Anterior cingulate cortex (tissue), 58 donors: ENCODE data around the gene NRF1.
"Not testable (repeated sequence)": the region's sequence is repeated elsewhere in the genome, so short reads cannot be mapped to it uniquely, and the experiment has no call there.

Source experiments
- DNase-seq, 58 donors: peaks; one replicate each; lab custom pipeline; 2025; lab: John Stamatoyannopoulos, UW

NRF1 gene

DNA sequence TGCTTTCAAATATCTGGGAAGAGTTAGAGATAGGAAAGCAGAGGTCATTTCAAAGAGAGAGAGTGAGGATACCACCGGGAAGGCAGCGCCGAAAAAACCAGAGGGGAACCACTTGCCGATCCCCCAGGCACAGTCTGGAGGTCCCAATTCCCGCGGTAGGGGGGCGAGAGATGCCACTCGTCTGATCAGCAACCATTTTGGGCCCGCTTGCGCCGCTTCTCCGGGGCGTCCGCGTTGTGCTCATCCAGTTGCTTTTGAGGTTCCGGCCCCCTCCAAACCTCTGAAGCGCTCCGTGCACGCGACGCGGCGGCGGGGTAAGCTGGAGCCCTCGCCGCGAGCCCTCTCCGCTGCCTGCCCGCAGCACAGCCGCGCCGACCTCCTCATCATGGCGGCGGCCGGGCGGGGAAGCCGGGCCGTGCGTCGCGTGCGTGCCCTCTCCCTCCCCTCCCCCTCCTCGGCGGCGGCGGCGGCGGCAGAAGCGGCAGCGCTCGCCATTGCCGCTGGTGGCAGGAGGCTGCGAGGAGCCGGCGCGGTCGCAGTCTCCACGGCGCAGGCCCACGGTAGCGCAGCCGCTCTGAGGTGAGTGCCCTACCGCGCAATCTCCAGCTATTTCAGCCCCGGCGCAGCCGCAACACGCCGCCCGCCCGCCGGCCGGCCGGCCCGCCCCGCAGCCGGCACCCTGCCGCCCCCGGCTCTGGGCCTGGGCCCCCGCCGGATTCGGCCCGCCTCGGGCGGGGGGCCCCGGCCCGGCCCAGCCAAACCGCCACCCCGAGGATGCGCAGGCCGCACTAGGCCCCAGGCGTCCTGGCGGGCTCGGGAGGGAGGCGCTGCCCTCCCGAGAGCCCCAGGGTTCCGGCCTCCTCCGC, at the start of gene NRF1:
TSS of gene NRF1 (plus strand) at position 475 of the 866 bp plus-strand sequence. CDS start 45,632 bp downstream, outside the sequence.
- peak; percentile 35 to 90 (median 82) for DNase-seq

DNA sequence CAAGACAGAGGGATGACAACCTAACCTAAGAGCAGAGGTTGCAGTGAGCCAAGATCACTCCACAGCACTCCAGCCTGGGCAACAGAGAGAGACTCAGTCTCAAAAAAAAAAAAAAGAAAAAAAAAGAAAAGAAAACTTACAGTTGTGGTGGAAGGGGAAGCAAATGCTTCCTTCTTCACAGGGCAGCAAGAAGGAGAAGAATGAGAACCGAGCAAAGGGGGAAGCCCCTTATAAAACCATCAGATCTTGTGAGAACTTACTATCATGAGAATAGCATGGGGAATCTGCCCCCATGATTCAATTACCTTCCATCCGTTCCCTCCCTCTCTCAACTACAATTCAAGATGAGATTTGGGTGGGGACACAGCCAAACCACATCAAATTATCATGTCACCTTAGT, 45.2 kb upstream of the NRF1 start:
- DNase-seq: not testable (repeated sequence)

DNA sequence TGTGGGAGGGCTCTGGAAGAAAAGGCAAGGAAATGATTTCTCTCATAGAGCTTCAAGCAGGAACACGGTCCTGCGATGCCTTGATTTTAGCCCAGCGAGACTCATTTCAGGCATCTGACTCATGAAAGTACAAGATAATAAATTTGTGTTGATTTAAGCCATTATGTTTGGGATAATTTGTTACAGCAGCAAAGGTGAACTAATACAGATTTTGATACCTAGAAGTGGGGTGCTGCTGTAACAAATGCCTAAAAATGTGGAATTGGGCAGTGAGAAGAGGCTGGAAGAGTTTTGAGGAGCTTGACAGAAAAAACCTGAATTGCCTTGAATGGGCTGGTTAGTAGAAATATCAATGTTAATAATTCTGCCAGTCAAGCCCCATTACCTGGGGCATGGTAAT, 44.1 kb upstream of the NRF1 start:
- DNase-seq: no peak

DNA sequence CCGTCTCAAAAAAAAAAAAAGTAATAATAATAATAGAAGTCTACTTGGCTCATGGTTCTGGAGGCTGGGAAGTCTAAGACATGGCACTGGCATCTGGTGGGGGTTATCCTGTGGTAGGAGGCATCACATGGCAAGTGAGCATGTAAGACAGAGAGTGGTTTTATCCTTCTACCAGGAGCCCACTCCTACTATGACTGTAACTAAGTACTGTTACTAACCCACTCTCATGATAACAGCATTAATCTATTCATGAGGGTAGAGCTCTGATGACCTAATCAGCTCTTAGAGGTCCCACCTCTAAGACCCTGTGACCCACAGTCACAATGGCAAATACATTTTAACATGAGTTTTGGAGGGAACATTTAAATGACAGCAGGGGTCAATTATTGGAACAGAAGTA, 43.3 kb upstream of the NRF1 start:
- DNase-seq: no peak

DNA sequence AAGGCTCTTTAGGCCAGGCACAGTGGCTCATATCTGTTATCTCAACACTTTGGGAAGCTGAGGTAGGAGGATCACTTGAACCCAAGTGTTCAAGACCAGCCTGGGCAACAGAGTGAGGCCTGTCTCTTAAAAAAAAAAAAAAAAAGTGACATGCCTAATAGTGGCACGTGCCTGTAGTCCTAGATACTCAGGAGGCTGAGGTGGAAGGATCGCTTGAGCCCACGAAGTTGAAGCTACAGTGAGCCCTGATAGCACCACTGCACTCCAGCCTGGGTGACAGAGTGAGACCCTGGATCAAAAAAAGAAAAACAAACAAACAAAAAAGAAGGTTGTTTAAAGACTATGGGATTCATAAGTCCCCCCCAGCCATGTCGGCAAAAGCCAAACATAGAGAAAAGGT, 42.2 kb upstream of the NRF1 start:
- DNase-seq: no peak

DNA sequence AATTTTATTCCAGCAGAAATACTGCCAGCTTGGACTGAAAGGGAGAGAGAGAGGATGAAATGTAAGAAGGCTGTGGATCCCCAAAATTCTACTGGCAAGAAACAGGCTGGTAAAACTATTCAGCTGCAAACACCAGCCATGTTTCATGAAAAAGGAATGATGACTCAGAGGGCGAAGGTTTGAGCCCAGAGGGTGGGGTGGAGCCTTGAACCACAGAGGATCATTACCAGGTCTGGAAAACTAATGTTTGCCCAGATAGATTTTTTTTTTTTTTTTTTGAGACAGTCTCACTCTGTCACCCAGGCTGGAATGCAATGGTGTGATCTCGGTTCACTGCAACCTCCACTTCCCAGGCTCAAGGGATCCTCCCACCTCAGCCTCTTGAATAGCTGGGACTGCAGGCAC, 41.7 kb upstream of the NRF1 start:
- DNase-seq: no peak

DNA sequence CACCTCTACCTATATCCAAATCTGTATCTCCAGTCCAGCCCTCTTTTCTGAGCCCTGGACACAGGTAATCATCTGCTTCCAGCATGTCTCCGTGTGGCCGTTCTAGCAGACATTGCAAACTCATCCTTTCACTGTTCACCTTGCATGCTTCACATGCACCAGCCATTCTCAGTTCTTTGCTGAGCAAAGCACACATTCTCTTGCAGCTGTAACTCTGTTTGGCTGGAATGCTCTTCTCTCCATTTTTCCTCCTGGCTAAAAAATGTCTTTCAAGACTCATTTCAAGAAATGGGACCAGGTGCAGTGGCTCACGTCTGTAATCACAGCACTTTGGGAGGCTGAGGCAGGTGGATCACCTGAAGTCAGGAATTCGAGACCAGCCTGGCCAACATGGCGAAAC, 40.3 kb upstream of the NRF1 start:
- DNase-seq: no peak

DNA sequence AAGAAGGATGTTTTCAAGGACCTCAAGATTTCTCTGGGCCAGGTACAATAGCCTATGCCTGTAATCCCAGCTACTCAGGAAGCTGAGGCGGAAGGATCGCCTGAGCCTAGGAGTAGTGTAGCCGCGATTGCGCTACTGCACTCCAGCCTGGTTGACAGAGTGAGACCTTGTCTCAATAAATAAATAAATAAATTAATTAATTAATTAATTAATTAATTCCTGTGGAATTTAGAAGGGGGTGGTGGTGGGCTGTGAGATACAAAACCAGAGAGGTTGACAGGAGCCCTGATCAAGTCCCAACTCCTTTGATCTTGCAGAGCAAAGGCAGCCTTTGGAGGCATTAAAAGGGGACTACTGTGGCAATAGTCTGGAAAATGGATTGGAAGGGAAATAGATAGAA, 39.3 kb upstream of the NRF1 start:
- no peak for DNase-seq

DNA sequence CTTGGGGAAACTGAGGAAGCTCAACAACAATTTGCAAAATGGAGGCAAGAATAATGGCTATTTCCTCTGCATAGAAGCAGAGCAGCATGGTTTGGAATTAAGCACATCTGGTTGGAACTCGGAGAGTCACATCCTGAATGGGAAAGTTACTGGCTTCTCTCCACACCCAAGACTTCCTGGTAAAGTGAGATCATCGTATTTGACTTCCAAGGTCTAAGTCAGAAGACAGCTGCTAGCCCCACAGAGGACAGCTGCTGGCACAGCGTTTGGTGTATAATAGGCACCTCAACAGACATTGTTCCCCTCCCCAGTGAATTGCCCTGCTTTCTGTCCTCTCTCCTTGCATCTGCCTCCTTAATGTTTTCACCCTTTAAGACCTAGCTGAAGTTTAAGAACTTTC, 37.0 kb upstream of the NRF1 start:
- DNase-seq: no peak

DNA sequence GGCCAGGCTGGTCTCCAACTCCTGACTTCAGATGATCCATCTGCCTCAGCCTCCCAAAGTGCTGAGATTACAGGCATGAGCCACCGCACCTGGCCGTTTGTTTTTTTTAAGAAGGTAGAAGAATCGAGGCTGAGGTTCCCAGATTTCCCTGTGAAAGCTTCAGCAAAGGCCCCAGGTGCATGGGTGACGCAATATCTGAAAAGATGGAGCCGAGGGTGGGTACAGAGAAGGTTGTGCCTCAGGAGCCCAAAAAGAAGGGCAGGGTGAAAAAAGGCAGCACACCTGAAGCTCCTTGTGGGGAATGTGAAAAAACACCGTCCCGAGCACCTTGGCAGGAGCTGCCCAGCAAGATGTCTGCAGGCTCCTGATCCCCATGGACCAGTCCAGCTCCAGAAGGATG, 35.8 kb upstream of the NRF1 start:
- DNase-seq: no peak

DNA sequence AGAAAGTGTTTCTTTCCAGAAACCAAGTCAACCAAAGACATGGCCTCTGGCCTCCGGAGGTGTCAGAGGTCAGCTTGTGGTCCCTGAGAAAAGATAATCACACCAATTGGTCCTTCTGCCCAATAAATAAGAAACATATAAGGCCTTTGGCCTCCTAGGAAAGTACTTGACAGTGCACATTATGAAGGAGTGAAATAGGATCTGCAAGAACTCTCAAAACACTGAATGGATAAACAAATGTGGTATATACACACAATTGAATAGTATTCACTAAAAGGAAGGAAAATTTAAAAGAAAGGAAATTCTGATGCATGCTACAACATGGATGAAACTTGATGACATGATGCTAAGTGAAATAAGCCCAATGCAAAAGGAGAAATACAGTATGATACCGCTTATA, 35.4 kb upstream of the NRF1 start:
- no peak for DNase-seq

DNA sequence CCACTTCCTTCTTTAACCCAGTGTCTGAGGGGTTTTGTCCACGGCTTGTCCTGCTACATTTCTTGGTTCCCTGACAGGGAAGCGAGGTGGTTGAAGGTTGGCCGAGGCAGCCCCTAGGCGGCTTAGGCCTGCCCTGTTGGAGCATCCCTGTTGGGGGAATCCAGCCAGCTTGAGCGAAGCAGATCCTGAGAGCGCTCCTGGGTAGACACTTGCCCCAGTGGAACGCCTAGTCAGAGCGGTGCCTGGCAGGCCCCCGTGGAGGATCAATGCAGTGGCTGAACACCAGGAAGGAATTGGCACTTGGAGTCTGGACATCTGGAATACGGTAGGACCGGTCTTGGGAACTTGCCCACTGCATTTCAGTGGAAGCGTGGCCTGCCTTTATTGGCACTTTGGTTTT, 32.7 kb upstream of the NRF1 start:
- no peak for DNase-seq

DNA sequence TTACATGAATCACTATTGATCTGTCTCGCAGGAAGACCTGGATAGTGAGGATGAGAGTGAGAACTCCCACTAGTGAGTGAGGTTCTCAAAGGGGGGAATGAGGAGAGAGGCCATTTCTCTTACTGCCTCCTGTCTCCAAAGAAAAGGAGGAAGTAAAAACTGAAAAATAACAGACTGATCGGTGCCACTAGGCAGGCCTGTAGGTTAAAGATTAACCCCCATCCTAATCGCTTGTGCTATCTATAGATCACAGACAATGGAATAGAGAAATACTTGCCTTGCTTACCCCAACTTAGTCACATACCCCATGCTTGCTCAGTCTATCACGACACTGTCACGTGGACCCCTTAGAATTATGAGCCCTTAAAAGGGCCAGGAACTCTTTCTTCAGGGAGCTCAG, 25.3 kb upstream of the NRF1 start:
- DNase-seq: not testable (repeated sequence)

DNA sequence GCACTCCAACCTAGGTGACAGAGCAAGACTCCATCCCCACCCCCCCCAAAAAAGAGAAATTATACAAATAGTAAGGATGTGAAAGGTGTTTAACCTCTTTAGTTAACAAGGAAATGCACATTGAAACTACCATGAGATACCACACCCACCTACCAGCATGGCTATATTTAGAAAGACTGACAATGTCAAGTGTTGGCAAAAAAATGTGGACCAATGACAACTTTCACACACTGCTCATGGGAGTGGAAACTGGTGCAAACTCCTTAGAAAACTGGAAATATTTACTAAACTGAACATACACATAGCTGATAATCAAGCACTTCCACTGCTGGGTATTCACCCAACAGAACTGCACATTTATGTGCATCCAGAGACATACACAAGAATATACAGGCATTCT, 23.3 kb upstream of the NRF1 start:
- no peak for DNase-seq

DNA sequence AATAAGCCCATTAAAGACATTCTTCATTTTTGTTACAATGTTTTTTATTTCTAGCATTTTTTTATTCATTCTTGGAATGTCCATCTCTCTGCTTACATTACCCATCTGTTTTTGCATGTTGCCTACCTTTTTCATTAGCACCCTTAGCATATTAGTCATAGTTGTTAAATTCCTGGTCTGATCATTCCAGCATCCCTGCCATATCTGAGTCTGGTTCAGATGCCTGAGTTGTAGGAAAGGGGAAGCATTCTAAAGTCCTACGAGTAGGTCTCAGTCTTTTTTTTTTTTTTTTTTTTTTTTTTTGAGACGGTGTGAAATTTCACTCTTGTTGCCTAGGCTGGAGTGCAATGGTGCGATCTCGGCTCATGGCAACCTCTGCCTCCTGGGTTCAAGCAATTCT, 19.7 kb upstream of the NRF1 start:
- no peak for DNase-seq

DNA sequence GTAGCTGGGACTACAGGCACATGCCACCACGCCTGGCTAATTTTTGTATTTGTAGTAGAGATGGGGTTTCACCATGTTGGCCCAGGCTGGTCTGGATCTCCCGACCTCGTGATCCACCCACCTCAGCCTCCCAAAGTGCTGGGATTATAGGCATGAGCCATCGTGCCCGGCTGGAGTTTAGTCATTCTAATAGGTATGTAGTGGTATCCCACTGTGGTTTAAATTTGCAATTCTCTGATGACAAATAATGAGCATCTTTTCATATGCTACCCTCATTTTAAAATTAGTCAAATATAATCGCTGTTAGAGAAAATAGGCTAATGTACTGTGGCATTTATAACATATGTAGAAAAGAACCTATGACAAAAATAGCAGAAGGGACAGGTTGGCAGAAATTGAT, 15.1 kb upstream of the NRF1 start:
- DNase-seq: not testable (repeated sequence)

DNA sequence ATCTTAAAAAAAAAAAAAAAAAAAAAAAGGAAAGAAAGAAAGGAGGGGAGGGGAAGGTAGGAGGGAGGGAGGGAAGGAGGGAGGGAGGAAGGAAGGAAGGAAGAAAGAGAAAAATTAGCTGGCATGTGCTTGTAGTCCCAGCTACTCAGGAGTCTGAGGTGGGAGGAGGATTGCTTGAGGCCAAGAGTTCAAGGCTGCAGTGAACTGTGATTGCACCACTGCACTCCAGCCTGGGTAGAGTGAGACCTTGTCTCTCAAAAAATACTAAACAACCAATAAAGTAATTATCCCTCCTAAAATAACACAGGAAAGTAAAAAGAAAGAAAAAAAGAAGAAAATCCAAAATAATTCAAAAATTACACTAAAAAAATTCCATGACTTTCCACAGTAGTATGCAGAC, 13.8 kb upstream of the NRF1 start:
- no peak for DNase-seq

DNA sequence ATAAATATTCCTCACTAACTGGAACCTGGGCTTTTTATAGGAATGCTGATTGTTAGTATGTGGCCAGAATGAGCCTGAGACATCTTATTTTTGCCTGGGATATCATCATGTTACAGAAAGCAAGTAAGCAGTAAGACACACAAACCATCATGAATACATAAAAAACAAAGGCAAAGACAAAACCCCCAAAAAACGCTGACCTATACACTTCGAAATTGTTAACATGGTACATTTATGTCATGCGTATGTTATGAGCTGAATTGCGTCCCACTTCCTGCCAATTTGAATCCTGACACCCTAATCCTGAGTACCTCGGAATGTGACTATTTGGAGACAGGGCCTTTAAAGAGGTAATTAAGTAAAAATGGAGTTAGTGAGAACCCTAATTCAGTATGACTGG, 12.3 kb upstream of the NRF1 start:
- DNase-seq: no peak

DNA sequence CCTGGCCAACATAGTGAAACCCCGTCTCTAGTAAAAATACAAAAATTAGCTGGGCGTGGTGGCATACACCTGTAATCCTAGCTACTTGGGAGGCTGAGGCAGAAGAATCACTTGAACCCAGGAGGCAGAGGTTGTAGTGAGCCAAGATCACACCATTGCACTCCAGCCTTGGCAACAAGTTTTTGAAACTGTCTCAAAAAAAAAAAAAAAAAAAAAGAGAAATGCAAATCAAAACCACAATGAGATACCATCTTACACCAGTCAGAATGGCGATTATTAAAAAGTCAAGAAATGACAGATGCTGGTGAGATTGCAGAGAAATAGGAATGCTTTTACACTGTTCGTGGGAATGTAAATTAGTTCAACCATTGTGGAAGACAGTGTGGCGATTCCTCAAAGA, 7.9 kb upstream of the NRF1 start:
- DNase-seq: not testable (repeated sequence)

DNA sequence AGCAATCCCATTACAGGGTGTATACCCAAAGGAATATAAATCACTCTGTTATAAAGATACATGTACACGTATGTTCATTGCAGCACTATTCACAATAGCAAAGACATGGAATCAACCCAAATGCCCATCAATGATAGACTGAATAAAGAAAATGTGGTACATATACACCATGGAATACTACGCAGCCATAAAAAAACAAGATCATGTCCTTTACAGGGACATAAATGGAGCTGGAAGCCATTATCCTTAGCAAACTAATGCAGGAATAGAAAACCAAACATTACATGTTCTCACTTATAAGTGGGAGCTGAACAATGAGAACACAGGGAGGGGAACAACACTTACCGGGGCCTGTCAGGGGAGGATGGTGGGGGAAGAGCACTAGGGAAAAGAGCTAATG, 7.5 kb upstream of the NRF1 start:
- not testable (repeated sequence) for DNase-seq

DNA sequence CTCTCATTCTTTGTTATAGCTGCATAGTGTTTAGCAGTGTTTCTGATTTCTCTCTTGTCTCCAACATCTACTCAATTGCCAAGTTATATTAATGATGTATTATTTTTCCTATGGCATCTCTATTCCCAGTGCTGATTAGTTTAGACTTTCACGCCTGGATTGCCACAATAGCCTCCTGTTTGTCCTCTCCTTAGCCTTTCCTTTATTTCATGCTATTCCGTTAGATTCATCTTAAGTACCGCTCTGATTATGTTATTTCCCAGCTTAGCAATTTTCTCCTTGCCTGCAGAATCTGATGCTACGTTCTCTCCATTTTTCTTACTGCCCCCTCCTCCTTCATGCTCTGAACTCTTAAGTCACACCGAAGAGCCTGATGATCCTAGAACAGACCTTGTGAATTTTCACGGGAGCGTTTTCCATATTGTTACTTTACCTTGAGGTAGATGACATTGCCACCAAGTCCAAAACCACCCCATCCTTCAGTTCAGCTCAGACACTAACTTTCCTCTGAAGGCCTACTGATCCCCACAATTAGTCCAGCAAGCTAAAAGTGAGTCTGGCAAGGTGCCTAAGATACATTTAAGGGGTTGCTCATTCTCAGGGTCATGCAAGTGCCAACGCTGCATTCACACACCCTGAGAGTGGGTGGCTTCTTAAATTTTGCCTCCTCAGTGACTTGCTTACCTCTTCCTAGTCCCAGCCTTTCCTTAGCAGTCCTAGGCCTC, 6.6 kb upstream of the NRF1 start:
- no peak for DNase-seq
